Activated CD8-positive, alpha-beta memory T cell treated with anti-CD3 and anti-CD28 coated beads for 36 hours (primary cell): ENCODE data around the gene CDH23. TPM values are rescaled to one million over a fixed set of nuclear protein-coding genes. Genes with fewer than 3 reads are reported as not detected.

Experiments used
- CTCF ChIA-PET: fragments of 350-600 bp; sonication (Branson Sonifier 250); formaldehyde crosslinking; loops from one replicate; lab custom pipeline; 2021; ENCODE audit warnings: antibody characterized with exemption; lab: Charles Lee
- POLR2A ChIA-PET: fragments of 350-600 bp; sonication (Branson Sonifier 250); formaldehyde crosslinking; loops from one replicate; lab custom pipeline; 2021; ENCODE audit warnings: antibody characterized with exemption; lab: Charles Lee
- total RNA-seq, 2 experiments: library from RNA; stranded (reverse); gene quantifications; one replicate each; pipeline ENCODE4 v1.2.3, GENCODE V29; 2021

The CDH23 gene
- total RNA-seq, 2 experiments from 2014 or later = 0.25 to 0.55 TPM

- ChIA-PET POLR2A (no interaction called here), CTCF (no interaction called here)
Measured at GRCh38 chr10:71678057-71678805, 281.5 kb downstream of the CDH23 start.

- ChIA-PET POLR2A (no interaction called here), CTCF (no interaction called here)
Measured at GRCh38 chr10:71679425-71679824, 282.7 kb downstream of the CDH23 start.

GRCh38 chr10:71681977-71682376, 285.3 kb downstream of the CDH23 start:
- CTCF ChIA-PET = no interaction called here
- POLR2A ChIA-PET = no interaction called here

GRCh38 chr10:71683301-71683700, 286.6 kb downstream of the CDH23 start:
- ChIA-PET CTCF (no interaction called here), POLR2A (no interaction called here)

- CTCF ChIA-PET = no interaction called here
- POLR2A ChIA-PET = no interaction called here
Measured at GRCh38 chr10:71684356-71685173, 287.8 kb downstream of the CDH23 start.

GRCh38 chr10:71685554-71686232, 289.0 kb downstream of the CDH23 start:
- CTCF ChIA-PET = interaction anchor here (1.3 kb wide), 1 partner anchor 11 kb away, joined by 3 read pairs; no protein-coding TSS in a partner anchor
- POLR2A ChIA-PET = no interaction called here

GRCh38 chr10:71687077-71687476, 290.4 kb downstream of the CDH23 start:
- ChIA-PET POLR2A (no interaction called here), CTCF (interaction anchor here (0.6 to 1.3 kb wide), 2 partner anchors 10 to 117 kb away, joined by 3 read pairs; no protein-coding TSS in a partner anchor)

- ChIA-PET POLR2A (no interaction called here), CTCF (interaction anchor here (0.6 kb wide), 1 partner anchor 117 kb away, joined by 3 read pairs; no protein-coding TSS in a partner anchor)
Measured at GRCh38 chr10:71687480-71687879, 290.8 kb downstream of the CDH23 start.

GRCh38 chr10:71688256-71688655, 291.5 kb downstream of the CDH23 start:
- ChIA-PET CTCF (no interaction called here), POLR2A (no interaction called here)

- ChIA-PET CTCF (no interaction called here), POLR2A (no interaction called here)
Measured at GRCh38 chr10:71690094-71690720, 293.5 kb downstream of the CDH23 start.

- POLR2A ChIA-PET = interaction anchor here (0.5 kb wide), 1 partner anchor 440 kb away, joined by 4 read pairs; no protein-coding TSS in a partner anchor
- CTCF ChIA-PET = no interaction called here
Measured at GRCh38 chr10:71691405-71691804, 294.7 kb downstream of the CDH23 start.

GRCh38 chr10:71692598-71693306, 296.0 kb downstream of the CDH23 start:
- CTCF ChIA-PET = interaction anchor here (0.8 to 3.5 kb wide), 4 partner anchors 9 to 119 kb away, joined by 3 to 10 read pairs (median 5); no protein-coding TSS in a partner anchor
- POLR2A ChIA-PET = no interaction called here

GRCh38 chr10:71693377-71693776, 296.7 kb downstream of the CDH23 start:
- POLR2A ChIA-PET = no interaction called here
- CTCF ChIA-PET = interaction anchor here (0.8 to 3.5 kb wide), 3 partner anchors 8 to 118 kb away, joined by 3 to 10 read pairs (median 7); no protein-coding TSS in a partner anchor

GRCh38 chr10:71694039-71694501, 297.4 kb downstream of the CDH23 start:
- POLR2A ChIA-PET = no interaction called here
- CTCF ChIA-PET = interaction anchor here (0.7 to 6.8 kb wide), 4 partner anchors 13 to 309 kb away, joined by 3 to 55 read pairs (median 7); partner anchors contain the start of gene VSIR

- POLR2A ChIA-PET = interaction anchor here (0.6 kb wide), 1 partner anchor 141 kb away, joined by 3 read pairs; no protein-coding TSS in a partner anchor
- CTCF ChIA-PET = interaction anchor here (1.8 to 6.8 kb wide), 3 partner anchors 13 to 117 kb away, joined by 4 to 55 read pairs (median 10); partner anchors contain the start of gene VSIR
Measured at GRCh38 chr10:71694567-71694968, 297.8 kb downstream of the CDH23 start.

- POLR2A ChIA-PET = interaction anchor here (0.6 kb wide), 1 partner anchor 78 kb away, joined by 3 read pairs; the partner anchor contains the start of gene VSIR
Measured at GRCh38 chr10:71695502-71696476, 299.1 kb downstream of the CDH23 start.

More at GRCh38 chr10:71695502-71696476, 299.1 kb downstream of the CDH23 start:
- CTCF ChIA-PET = interaction anchor here (0.6 to 6.8 kb wide), 20 partner anchors 10 to 379 kb away, joined by 3 to 55 read pairs (median 4); partner anchors contain the start of genes SLC29A3 and VSIR
